Hematopoietic multipotent progenitor cell treated with erythropoietin and hydrocortisone succinate and interleukin-3 and kit ligand, for 4 days (in vitro differentiated cells): ENCODE results near the gene FBXL7.

Source experiments
- DNase-seq: peaks from one replicate; pipeline ENCODE4 v3.0.0-alpha.2; 2015

Gene FBXL7

DNA sequence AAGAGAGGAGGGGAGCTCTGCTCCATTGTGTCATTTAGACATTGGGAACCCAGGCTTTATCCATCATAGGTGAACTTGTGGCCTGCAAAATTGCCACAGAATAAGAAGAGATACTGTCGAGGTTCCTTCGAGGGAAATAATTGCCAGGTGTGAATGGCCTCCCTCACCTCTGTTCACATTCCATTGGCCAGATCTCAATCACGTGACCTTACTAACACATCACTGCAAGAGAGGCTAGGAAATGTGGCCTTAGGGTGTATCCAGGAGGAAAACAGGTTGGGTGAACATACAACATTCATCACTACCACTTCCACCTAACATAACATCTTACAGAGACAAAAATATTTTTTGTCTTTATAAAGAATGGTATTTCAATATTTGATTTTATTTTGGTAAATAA is 182.1 kb downstream of the FBXL7 start:
- no peak for DNase-seq

DNA sequence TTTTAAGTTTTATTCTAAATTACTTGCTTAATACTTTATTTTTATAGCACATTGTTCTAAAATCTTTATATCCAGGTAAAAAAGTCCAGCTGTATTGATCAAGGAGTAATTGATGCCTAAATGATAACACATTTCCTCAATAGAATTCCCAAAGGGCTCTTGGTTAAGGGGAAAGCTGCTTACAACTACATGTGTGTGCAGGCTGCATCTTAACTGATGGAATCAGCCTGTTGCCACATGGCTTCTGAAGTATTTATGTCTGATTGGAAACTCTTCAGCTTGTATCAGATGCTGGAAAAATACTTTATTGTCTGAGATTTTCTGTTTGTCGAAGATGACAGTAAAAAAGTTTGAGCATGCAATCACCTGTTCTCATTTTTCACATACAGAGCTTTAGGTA is 182.6 kb downstream of the FBXL7 start:
- no peak for DNase-seq

DNA sequence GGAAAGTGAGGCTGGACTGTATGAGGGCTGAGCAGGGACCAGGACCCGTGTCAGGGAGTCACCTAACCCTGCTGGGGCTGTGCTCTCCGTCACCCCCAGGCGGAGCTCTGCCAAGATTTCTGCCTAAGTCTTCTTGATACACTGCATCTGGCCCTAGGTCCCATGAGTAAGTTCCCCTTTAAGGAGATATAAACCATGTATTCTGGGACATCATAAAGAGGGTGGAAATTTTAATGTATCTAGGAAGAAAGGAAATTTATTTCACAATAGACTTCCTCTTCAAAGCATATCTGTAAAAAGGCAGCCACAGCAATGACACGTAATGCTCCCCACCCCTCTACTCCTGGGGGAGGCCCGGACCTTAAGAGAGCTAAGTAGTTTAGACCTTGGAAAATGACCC is 183.4 kb downstream of the FBXL7 start:
- peak; percentile 13 for DNase-seq

DNA sequence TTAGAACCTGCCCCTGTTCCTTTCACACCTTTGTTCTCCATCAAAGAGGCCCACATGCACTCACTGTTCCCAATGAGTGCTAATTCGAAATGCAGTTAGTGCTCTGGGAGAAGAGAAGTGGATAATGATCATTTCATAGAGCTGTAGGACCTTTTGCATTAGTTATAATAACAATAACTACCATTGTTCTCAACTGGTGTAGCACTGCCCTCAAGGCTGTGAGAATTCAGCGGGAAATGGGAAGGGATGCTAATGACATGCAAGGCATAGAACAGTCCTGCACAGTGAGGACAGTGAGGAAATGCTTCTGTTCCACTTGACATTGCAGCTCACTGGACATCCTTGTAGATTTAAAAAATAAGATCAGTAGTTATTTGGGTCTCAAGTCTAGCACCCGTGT is 187.4 kb downstream of the FBXL7 start:
- DNase-seq = no peak

DNA sequence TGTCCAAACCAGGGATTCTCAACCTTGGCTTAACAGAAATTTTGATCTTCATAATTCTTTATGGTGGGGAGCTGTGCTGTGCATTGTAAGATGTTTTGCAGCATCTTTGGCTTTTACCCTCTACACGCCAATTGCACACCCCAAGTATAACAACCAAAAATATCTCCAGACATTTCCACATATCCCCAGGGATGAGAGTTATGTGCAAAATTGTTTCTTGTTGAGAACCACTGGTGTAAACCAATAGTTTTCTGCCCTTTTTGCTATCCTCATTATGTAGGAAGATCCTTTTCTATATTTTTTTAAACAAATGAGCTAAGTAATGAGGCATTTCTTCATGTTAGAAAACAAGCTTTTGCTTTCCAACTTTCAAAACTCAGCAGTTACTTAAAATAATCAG is 189.9 kb downstream of the FBXL7 start:
- DNase-seq = no peak

DNA sequence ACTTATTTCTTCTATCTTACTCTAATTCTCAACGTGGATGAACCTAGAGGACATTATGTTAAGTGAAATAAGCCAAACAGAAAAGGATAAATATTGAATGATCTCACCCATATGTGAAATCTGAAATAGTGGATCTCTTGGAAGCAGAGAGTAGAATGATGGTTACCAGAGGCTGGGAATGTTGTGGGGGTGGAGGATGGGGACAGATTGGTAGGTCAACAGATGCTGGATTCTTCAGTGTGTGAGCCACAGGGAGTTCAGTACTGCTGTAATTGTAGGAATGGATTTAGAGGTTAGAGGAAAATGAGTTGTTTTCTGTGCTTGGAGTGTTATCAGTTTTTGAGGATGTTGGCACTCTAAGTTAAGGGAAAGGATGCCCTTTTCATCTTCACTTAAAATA is 190.6 kb downstream of the FBXL7 start:
- no peak for DNase-seq

DNA sequence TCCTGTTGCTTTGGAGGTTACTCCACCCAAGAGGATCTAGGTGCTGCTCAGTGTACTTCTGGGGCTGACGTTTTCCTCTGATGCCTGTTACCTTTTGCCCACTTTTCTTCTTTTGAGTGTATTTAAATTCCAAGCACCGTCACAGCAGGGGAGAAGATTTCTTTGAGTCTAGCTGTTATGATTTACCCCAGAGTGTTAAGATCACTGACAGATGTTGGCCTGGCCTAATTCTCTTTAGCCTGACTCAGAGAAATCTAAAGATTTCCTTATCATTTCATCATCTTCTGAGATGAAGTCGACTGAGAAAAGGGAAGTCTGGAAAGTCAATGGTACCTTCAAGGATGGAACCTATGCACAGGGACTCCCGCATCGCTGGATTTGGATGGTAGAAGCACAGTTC is 191.5 kb downstream of the FBXL7 start:
- DNase-seq = no peak

DNA sequence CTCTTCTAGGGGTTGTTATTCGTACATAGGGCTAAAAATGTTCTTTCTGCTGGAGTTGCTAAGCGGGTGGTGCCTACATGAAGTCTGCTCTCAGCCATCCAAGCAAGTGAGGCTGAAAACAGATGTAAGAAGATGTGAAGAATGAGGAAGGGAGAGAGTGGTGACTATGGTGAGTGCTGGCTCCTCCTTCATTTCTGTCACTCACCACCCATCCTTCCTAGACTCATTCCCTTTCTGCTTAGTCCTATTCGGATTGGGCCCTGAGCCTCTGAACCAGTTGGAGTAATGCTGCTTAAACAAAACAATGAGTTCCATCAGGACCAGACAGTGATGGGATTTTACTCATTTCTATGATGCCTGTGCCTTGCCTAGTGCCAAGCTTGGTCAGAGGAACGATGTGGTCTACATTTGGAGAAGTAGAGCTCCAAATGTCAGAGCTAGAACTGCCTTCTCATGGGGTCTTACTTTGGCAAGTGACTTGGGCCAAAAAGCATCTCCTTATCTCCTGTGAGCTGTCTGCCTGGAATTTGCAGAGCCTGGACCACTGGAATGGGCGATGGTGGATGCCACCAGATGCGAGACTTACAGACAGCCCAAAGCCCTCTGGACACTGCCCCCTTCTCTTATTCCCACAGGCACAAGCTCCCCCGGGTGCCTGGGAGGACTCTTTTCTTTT is 192.9 kb downstream of the FBXL7 start:
- no peak for DNase-seq

DNA sequence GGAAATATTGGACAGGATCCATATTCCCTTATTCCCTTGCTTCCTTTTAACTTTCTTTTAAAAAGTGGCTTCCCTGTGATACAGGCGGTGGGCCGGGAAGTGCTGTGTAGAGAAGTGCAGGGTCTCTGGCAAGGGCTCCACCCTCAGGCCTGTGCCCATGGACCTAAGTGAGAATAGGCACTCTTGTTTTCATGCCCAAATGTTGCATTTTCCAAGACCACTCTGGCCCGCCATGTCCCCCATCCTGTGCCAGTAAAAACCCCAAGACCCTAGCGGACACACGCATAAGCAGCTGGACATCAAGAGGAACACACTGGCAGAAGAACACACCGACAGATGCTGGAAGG is 193.4 kb downstream of the FBXL7 start:
- DNase-seq = no peak

DNA sequence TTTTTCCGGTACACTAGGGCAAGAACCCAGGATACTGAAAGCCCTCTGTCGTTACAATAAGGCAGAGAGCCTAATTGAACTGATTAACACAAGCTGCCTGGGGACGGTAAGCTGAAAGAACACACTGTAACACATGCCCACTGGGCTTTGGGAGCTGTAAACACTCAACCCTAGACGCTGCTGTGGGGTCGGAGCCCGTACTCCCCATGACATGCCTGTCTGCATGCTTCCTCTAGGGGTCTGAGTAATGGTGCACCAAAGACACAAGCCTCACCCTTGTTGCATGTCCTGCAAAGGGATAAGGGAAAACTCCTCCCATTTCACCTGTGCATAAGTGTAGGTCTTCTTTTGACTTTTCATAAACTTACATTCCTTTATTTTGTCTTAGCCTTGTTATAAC is 194.0 kb downstream of the FBXL7 start:
- no peak for DNase-seq

DNA sequence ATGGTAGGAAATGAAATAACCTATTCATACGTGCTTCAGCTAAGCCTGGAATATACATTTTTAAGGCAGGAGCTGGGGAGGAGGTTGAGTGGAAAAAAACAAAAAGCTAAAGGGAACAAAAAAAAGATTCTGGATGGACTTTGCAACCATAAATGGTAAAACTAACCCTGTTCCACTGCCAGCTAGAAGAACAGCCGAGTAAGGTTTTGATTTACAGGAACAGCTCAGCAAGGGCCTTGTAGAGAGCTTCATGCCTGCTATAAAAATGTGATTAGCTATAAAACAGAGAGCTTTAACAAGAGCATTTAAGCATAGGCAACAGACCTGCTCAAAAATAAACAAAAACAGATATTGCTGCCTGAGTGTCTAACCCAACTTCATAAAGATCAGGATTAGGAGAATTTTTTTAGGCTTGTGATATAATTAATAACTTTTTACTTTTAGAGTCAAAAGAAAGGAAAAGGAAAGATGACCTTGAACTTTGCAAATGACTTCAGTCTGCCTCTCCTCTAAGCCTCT is 194.8 kb downstream of the FBXL7 start:
- DNase-seq = no peak

DNA sequence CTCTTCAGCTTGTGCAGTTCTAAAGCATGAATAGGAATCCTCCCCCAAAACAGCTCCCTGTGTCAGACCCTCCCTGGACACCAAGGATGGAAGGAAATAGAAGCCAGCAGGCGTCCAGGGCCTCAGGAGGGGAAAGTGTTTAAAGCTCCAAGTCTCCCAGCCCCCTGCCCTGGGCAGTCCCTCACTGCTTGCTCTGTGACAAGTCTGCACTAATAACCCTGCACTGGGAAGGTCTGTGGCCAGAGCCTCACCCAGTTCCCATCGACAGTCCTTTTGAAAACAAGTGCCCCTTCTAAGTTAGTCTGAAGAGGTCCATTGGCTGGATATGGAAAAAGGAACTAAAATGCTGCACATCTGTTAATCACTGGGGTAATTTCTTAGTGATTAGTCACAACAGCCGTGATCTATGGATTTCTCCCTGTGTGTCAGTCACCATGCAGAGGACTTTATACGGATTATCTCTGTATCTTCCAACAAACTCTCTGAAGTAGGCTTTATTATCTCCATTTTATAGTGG is 195.3 kb downstream of the FBXL7 start:
- DNase-seq = no peak

DNA sequence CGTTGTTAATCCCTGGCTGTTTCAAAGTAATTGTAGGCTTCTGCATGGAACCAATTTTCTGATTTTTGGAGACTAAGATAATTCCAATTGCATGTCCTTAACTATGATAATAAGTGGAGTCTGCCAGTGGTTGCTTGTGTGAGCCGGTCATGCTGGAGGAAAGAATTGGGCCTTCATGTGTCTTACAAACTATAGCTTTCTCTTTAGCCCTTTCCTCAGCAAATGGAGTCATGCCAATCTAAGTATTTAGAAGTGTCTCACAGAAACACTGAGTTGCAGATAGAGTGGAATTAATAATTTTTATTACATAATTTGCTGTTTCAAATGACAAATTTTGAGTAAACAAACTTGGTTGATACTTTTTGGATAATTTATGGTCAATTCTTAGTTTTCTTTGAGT is 200.4 kb downstream of the FBXL7 start:
- DNase-seq = no peak

DNA sequence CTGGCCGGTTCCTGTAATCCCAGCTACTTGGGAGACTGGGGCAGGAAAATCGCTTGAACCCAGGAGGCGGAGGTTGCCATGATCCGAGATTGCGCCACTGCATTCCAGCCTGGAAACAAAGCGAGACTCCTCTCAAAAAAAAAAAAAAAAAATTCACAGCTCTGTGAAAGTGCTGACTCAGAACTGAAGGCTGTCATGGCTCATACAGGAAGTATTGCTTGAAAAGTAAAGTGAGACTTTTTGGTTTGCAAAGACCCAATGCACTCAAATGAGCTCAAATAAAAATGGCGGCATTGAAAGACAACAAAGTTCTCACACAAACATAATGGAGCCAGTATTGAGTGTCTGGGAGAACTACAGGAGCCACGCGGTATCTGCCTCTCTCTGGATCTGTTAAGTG is 202.1 kb downstream of the FBXL7 start:
- no peak for DNase-seq

DNA sequence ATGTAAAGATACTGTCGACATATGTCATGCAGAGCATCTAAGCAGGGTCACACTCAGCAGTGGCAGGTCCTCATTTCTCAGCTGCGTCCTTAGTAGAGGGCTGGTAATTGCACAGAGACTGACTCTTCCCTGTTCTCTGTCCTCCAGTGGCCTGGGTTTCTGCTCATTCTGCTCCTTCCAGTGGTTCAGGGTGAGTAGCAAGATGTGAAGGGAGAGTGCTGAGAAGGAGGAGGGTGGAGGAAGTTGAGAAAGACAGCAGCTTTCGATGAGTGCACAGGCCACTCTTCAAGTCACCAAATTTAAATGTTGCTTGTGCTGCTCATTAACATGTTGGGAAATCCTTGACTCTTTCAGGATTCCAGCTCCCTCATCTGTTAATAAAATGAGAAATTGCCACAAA is 203.9 kb downstream of the FBXL7 start:
- no peak for DNase-seq

DNA sequence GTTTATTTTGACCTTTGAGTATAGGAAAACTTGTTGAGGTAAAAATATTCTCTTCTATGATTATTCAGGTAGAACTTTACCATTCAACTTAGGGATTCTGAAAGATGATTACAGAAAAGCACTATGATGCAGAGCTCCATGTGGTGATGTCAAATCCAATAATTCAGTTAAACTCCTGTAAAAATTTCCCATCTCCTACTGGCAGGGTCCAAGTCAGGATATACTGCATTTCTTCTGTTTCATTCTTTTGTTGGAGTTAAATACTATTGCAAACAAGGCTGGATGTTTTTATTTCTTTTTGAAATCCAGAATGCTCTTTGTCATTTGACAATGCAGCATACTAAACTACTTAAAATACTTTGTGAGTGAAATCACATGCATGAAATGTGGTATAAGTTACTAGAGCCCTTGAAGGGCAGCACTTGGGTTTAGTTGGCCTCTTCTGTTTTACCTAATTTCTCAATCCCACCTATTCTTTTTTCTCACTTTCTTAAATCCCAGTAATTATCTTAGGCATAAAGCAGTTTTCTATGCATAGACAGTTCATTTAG is 204.5 kb downstream of the FBXL7 start:
- no peak for DNase-seq

DNA sequence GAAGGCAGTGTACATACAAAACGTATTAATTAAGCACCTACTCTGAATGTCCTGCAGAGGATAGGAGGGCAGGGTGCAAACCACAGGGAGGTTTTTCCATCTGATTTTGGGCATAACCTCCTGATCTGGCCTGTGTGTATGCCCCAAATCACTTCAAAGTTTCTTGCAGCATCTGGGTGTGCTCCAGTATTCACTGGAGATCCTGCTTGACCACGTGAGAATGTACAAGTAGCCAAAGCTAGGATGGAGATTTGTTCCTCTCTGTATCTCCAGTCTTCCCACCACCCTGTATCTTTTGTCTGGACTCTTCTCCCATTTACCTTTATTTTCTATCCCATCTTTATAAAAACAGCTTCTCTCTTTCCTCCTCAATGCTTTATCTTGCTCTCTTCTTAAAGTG is 207.7 kb downstream of the FBXL7 start:
- no peak for DNase-seq

DNA sequence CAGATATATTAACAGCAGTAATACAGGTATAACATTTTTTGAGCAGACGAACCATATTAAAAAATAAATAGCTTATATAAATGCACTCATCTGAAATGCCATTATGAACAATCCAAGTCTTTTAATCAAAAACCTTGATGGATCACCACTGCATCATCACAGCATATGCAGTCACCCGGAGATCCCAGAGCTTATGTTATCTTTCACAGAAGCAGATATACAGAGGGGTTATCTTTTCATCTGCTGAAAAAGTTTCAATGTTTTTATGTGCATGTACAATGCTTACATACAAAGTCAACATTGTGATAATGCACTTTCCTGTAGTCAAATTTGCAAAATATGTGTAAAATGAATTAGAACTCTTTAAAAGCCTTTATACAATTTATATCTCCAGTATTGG is 211.9 kb downstream of the FBXL7 start:
- DNase-seq = no peak

DNA sequence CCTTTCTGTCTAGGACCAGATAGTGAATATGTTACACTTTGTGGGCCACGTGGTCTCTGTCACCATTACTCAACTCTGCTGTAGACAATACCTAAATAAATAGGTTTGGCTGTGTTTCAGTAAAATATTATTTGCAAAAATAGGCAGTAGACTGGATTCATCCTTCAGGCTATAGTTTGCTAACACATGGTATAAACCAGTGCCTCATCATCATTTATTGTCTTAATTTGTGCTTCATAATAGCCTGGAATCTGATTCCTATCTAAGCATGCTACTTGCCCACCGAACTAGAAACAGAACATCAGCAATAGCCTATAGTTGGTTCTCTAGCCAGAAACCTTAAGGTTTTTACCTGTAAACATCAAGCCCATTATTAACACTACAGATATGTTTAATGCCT is 215.6 kb downstream of the FBXL7 start:
- no peak for DNase-seq

DNA sequence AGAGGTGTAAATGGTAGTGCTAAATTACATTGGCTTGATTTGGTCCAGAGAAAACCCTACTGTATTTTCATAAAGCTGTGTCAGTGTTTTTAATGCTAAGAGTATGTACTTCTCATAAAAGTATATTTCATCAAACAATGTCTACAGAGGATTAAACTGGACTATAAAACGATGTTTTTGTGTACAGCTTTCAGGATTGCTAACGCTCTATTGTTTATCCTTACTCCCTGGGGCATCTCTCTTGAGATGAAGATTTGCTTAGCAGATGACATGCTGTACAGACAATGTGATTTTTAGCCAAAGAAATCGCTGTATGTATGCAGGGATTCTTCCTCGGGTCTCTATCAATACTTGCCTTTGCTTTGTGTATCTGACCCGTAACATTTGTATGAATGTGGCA is 216.0 kb downstream of the FBXL7 start:
- no peak for DNase-seq

DNA sequence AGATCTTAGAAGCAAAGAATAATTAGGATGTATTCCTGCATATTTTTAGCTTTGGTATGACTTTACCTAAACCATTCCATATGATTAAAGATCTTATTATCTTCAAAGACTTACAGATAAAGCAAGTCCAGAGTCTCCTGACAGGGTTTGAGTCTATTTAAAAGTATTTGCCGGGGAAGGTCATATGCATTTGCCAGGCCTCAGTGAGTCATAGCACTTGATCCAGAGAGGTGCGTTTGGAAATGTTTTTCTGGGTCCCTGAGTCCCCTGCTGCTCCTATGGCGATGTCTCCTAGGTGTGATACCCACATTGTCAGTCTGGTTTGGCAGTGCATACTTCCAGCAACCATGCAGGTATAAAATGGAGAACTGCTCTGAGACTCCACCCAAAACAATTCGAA is 217.0 kb downstream of the FBXL7 start:
- DNase-seq = no peak

DNA sequence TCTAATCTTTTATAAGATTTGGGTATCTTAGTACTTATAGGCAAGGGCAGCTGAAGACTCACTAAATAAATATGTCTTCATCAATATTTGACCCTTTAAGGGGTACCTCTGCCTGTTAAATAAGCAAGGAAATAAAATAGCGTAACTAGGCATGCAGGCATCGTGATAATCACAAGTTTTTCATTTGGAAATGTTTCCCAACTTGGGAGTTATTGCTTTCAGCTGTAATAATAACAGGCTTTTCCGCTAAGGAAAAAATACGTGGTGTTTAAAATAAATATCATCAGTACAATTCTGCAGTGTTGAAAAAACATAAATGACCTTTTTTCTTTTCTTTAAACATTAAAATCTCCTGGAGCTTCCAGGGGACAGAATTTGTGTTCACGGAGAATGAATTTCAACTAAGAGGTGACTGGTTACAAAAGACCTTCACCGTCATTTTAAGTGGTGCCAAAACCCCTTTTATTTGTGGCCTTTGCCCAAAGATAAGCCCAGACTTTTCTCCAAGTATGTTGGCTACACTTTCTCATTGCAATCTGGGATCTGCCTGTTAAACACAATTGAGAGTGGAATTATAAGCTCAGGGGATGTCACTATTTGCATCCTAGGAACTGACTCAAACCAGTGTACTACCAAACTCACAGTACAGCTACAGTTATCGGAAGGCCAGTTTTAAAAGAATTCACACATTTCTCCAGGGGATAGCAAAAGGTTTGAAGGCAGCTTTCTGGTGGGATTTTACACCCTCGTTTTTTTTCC is 218.6 kb downstream of the FBXL7 start:
- DNase-seq = no peak

DNA sequence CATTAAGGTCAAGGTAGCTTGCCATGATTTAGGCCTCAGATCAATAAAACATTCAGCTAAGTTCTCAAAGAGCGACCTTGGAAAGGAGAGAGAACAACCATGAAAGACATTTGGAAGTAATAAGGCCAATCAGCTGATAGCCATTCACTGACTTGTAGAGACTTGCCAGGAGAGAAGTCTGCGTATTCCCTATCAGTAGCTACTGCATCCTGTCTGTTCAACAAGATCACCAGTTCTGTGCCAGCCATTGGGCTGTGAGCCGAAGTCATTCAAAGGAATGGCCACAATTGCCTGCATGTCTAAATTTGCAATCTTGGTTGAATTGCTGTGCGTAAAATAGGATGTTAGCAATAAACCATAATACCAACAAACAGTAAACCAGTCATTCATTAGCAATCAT is 219.8 kb downstream of the FBXL7 start:
- DNase-seq = no peak

DNA sequence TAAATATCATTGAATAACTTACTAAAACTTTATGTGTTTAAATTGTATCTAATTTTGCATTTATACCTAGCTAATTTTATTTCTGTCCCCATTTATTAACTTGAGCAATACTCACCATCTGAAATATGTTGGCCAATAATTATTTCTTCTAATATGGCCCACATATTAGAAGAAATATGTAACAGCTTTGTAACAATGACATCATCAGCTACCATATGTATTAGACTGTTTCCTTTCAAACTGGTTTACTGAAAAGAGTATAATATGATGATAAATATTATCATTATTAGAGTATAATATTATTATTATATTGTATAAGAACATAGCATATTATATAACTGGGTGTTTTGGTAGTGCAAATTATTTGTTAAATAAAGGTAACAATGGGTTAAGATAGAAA is 220.5 kb downstream of the FBXL7 start:
- DNase-seq = no peak
